ENCODE results near the gene TNC. TPM values are rescaled to one million over a fixed set of nuclear protein-coding genes. Genes with fewer than 3 reads are reported as not detected.

Gene TNC
- total and polyA plus RNA-seq, 5 donors from 2014 or later, result not detected

DNA sequence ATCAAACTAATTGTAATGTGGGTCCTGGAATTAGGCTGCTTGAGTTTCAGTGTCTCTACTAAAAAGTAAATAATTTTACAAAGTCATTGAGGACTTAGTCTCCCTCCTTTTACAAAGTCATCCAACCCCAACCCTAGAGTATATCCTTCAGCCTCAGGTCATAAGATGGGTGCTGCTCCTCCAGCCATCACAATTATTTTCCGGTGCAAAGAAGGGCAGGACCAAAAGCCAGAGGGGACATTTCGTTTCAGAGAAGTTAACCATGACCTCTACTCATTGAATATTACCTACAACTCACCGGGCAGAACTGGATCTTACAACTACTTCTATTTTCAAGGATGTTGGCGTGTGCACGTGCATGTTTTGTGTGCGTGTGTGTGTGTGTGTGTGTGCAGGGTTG lies 127.1 kb downstream of the TNC start:
- Histone ChIP-seq H3K27me3 (ENCODE audit: control insufficient read depth, insufficient read depth, low read length) (no peaks in the 10 kb centered on the region), H3K27ac (ENCODE audit: insufficient read depth, low read length, poor library complexity, severe bottlenecking) (no peak overlapping the region), H3K4me1 (ENCODE audit: control insufficient read depth, insufficient read depth, low read length, poor library complexity, severe bottlenecking) (peaks cover 7% of the 10 kb centered on the region), H3K36me3 (ENCODE audit: control insufficient read depth, insufficient read depth, low read length) (no peaks in the 10 kb centered on the region), H3K4me3 (ENCODE audit: low read depth, low read length) (no peak overlapping the region), H3K9me3 (ENCODE audit: control insufficient read depth in 2 of 2, low read length in 2 of 2) (no peaks in the 10 kb centered on the region)
- Mint-ChIP-seq H3K36me3 (no peaks in the 10 kb centered on the region), H3K27ac (peak overlapping the region in 1 of 3 donors; percentile 40), H3K4me1 (peaks cover 6 to 16% (median 10%) of the 10 kb centered on the region in 4 donors), H3K9me3 (peaks cover 0 to 2% (median 0%) of the 10 kb centered on the region in 7 donors), H3K27me3 (peaks cover 12% of the 10 kb centered on the region), H3K4me3 (no peak overlapping the region)
- ATAC-seq (ENCODE audit: low read depth in 2 of 2) (no peak), DNase-seq (no peak)

DNA sequence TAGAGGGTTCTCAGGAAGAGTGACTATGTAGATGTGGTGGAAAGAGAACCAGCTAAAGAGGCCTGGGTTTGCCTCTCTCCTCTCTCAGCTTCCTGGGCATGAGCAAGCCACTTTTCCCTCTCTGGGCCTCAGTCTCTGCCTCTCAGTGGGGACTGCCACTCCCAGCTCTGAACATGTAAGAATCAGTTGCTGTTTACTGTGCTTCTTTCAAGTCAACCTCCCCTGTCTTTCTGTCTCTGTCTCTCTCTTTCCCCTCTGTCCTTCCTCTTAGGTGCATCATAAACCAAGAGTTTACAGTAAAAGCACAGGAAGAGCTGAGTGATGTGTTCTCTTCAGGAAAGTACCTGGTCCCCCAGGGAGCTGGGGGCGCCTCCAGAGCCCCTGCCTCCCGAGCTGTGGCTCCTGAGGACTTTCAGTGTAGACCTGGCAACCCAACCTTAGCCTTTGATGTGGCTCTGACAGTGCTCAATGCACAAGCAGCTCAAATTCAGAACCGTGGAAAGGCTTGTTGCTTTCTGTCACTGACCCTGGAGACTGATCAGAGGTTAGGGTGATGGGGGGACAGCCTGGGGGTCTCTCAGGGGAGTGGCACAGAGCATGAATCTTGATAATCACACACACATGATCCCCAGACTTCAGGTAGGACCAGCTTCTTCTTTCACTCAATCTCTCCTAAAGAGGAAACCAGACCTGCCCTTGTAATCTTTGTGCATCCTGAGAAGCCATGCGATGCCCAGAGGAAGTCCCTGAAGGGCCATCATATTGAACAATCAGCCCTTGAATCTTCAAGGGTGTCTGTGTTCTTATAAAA lies 128.2 kb downstream of the TNC start:
- Histone ChIP-seq H3K36me3 (ENCODE audit: control insufficient read depth, insufficient read depth, low read length) (no peaks in the 10 kb centered on the region), H3K27ac (ENCODE audit: insufficient read depth, low read length, poor library complexity, severe bottlenecking) (no peak overlapping the region), H3K4me1 (ENCODE audit: control insufficient read depth, insufficient read depth, low read length, poor library complexity, severe bottlenecking) (peaks cover 7% of the 10 kb centered on the region), H3K9me3 (ENCODE audit: control insufficient read depth in 2 of 2, low read length in 2 of 2) (no peaks in the 10 kb centered on the region), H3K4me3 (ENCODE audit: low read depth, low read length) (peak overlapping the region; percentile 1), H3K27me3 (ENCODE audit: control insufficient read depth, insufficient read depth, low read length) (no peaks in the 10 kb centered on the region)
- Mint-ChIP-seq H3K36me3 (no peaks in the 10 kb centered on the region), H3K27ac (peak overlapping the region; percentile 21 to 72 (median 33)), H3K27me3 (peaks cover 18% of the 10 kb centered on the region), H3K4me3 (peak overlapping the region in 2 of 4 donors; percentile 15 to 58), H3K4me1 (peaks cover 6 to 16% (median 10%) of the 10 kb centered on the region in 4 donors), H3K9me3 (peaks cover 0 to 2% (median 0%) of the 10 kb centered on the region in 7 donors)
- ATAC-seq (ENCODE audit: low read depth in 2 of 2) (peak; percentile 41 to 50), DNase-seq (peak in 1 of 3 donors; percentile 18)

DNA sequence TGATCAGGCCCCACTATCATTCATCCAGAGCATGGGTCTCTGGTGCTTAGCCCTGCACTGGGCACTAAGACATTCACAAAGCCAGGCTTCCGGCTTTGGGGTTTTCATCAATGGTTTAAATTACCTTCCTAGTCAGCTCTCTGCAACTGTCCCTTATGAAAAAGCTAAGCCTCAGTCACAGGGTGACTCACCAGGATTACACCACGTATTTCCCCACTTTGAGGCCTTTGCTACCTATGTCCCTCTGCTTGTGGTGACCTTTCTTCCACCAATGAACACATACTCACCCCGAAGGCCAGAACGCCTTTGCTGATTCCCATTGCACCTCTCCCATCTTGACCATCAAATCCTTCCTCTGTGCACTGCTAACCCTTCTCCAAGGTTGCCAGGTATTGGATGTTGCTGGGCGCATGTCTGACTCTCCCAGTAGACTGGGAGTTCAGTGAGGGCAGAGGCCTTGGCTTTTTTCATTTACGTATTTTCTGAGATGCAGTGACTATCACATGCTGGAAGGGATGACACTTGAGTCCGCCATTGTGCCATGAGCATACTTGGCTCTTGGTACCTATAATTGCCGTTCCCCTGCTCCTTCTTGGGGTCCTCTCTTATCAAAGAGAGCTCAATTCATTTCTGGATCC lies 128.9 kb downstream of the TNC start:
- Mint-ChIP-seq H3K9me3 (peaks cover 0 to 2% (median 0%) of the 10 kb centered on the region in 7 donors), H3K4me1 (peaks cover 6 to 16% (median 10%) of the 10 kb centered on the region in 4 donors), H3K27me3 (peaks cover 18% of the 10 kb centered on the region), H3K27ac (peak overlapping the region in 2 of 3 donors; percentile 21 to 33), H3K36me3 (no peaks in the 10 kb centered on the region), H3K4me3 (no peak overlapping the region)
- no peaks in the 10 kb centered on the region for H3K36me3 ChIP-seq (ENCODE audit: control insufficient read depth, insufficient read depth, low read length)
- no peaks in the 10 kb centered on the region for H3K9me3 ChIP-seq (ENCODE audit: control insufficient read depth in 2 of 2, low read length in 2 of 2)
- no peaks in the 10 kb centered on the region for H3K27me3 ChIP-seq (ENCODE audit: control insufficient read depth, insufficient read depth, low read length)
- H3K4me1 ChIP-seq (ENCODE audit: control insufficient read depth, insufficient read depth, low read length, poor library complexity, severe bottlenecking), result peaks cover 7% of the 10 kb centered on the region
- no peak overlapping the region for H3K4me3 ChIP-seq (ENCODE audit: low read depth, low read length)
- DNase-seq (no peak), ATAC-seq (ENCODE audit: low read depth in 2 of 2) (no peak)
- no peak overlapping the region for H3K27ac ChIP-seq (ENCODE audit: insufficient read depth, low read length, poor library complexity, severe bottlenecking)

DNA sequence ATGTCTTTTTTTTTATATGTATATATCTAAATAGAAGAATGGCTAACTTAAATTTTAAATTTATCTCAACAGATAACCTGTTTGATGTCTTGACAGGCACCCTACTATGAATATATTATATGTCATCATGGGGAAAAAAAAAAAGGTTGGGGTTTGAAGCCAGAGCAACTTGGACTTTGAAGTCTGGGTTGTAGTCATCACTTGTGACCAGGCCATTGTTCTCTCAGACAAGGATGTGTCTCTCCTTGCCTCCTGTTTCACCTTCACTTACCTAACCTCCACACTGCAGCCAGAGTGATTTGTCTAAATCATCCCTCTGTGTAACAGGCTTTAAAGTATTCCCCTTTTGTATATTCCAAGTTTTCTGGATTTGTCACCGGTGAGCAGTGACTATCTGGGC lies 130.8 kb downstream of the TNC start:
- H3K27me3 Mint-ChIP-seq, result peaks cover 26% of the 10 kb centered on the region
- no peak overlapping the region for H3K4me3 Mint-ChIP-seq
- Histone ChIP-seq H3K9me3 (ENCODE audit: control insufficient read depth in 2 of 2, low read length in 2 of 2) (no peaks in the 10 kb centered on the region), H3K4me3 (ENCODE audit: low read depth, low read length) (no peak overlapping the region), H3K27me3 (ENCODE audit: control insufficient read depth, insufficient read depth, low read length) (peaks cover 2% of the 10 kb centered on the region), H3K36me3 (ENCODE audit: control insufficient read depth, insufficient read depth, low read length) (no peaks in the 10 kb centered on the region), H3K4me1 (ENCODE audit: control insufficient read depth, insufficient read depth, low read length, poor library complexity, severe bottlenecking) (peaks cover 7% of the 10 kb centered on the region), H3K27ac (ENCODE audit: insufficient read depth, low read length, poor library complexity, severe bottlenecking) (no peak overlapping the region)
- H3K9me3 Mint-ChIP-seq, result no peaks in the 10 kb centered on the region
- no peaks in the 10 kb centered on the region for H3K36me3 Mint-ChIP-seq
- no peak overlapping the region for H3K27ac Mint-ChIP-seq
- DNase-seq (no peak), ATAC-seq (ENCODE audit: low read depth in 2 of 2) (no peak)
- H3K4me1 Mint-ChIP-seq, result peaks cover 6 to 16% (median 10%) of the 10 kb centered on the region in 4 donors

DNA sequence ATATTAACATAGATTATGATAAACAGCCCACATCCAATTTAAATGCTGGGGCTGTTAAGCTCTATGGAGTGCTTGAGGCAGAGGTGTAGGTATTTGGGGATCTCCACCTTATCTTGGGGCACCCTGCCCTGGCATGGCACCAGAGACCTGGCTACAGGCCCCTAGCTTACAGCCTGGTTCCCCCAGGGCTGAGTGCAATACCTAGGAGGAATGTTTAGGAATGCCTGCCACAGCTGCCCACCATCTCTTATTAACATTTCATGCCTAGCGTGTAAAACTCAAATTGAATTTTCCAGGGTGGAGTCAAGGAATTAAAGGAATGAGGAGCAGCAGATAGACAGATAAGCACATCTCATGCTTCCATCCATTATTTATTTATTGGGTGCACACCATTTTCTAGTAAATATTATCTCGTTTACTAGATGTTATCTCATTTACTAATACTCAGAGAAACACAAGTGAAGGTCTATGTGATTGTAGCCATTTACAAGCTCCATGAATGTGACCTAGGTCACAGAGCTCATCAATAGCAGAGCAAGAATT lies 131.9 kb downstream of the TNC start:
- H3K36me3 Mint-ChIP-seq, result no peaks in the 10 kb centered on the region
- ATAC-seq (ENCODE audit: low read depth in 2 of 2) (no peak), DNase-seq (no peak)
- no peaks in the 10 kb centered on the region for H3K36me3 ChIP-seq (ENCODE audit: control insufficient read depth, insufficient read depth, low read length)
- H3K4me1 ChIP-seq (ENCODE audit: control insufficient read depth, insufficient read depth, low read length, poor library complexity, severe bottlenecking), result peaks cover 7% of the 10 kb centered on the region
- no peak overlapping the region for H3K4me3 Mint-ChIP-seq
- no peaks in the 10 kb centered on the region for H3K9me3 Mint-ChIP-seq
- peaks cover 6 to 16% (median 10%) of the 10 kb centered on the region in 4 donors for H3K4me1 Mint-ChIP-seq
- no peaks in the 10 kb centered on the region for H3K9me3 ChIP-seq (ENCODE audit: control insufficient read depth in 2 of 2, low read length in 2 of 2)
- H3K4me3 ChIP-seq (ENCODE audit: low read depth, low read length), result no peak overlapping the region
- H3K27ac Mint-ChIP-seq, result no peak overlapping the region
- H3K27ac ChIP-seq (ENCODE audit: insufficient read depth, low read length, poor library complexity, severe bottlenecking), result no peak overlapping the region
- H3K27me3 Mint-ChIP-seq, result peaks cover 32% of the 10 kb centered on the region
- peaks cover 2% of the 10 kb centered on the region for H3K27me3 ChIP-seq (ENCODE audit: control insufficient read depth, insufficient read depth, low read length)

DNA sequence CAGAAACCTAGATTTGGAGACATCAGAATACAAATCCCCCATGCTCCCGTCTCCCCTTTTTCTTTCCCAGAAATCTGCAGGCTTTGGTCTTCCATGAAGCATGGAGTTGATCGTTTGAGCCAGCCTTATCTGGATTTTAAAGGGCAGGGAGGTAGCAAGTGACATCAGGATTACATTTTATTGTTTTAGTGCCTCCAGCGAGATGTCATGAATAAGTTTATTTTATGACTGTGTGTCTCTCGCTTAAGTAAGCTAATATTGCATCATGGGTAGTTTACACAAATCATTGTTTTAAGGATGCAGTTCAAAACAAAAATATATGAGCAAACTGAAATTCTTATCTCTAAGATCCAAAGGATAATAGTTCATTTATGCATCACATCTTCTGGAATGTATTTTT lies 136.9 kb downstream of the TNC start:
- Histone ChIP-seq H3K27me3 (ENCODE audit: control insufficient read depth, insufficient read depth, low read length) (peaks cover 2% of the 10 kb centered on the region), H3K4me1 (ENCODE audit: control insufficient read depth, insufficient read depth, low read length, poor library complexity, severe bottlenecking) (no peaks in the 10 kb centered on the region), H3K36me3 (ENCODE audit: control insufficient read depth, insufficient read depth, low read length) (no peaks in the 10 kb centered on the region), H3K9me3 (ENCODE audit: control insufficient read depth in 2 of 2, low read length in 2 of 2) (no peaks in the 10 kb centered on the region), H3K27ac (ENCODE audit: insufficient read depth, low read length, poor library complexity, severe bottlenecking) (no peak overlapping the region), H3K4me3 (ENCODE audit: low read depth, low read length) (no peak overlapping the region)
- peaks cover 0 to 6% (median 1%) of the 10 kb centered on the region in 7 donors for H3K9me3 Mint-ChIP-seq
- DNase-seq (no peak), ATAC-seq (ENCODE audit: low read depth in 2 of 2) (no peak)
- peaks cover 32% of the 10 kb centered on the region for H3K27me3 Mint-ChIP-seq
- peaks cover 6% of the 10 kb centered on the region for H3K36me3 Mint-ChIP-seq
- no peaks in the 10 kb centered on the region for H3K4me1 Mint-ChIP-seq
- no peak overlapping the region for H3K27ac Mint-ChIP-seq
- H3K4me3 Mint-ChIP-seq, result no peak overlapping the region

DNA sequence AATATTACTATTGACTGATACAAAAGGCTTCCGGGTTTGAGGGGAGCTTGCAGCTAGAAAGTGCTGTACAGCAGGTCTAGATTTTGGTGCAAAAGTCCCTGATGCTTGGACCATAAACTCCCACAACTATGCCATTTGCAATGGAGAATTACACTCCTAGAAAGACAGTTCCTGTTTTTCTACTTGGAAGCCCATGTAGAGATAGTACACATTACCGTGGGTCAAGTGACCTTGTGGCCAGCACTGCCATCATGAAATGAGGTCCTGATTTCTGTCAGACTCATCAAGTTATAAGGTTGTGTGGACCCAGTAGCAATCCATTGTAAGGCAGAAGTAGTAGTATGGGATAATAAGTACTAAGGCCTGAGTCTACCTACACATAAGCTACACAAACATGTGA lies 144.7 kb downstream of the TNC start:
- peaks cover 11% of the 10 kb centered on the region for H3K27me3 Mint-ChIP-seq
- peaks cover 0 to 6% (median 3%) of the 10 kb centered on the region in 4 donors for H3K4me1 Mint-ChIP-seq
- Histone ChIP-seq H3K27me3 (ENCODE audit: control insufficient read depth, insufficient read depth, low read length) (no peaks in the 10 kb centered on the region), H3K4me1 (ENCODE audit: control insufficient read depth, insufficient read depth, low read length, poor library complexity, severe bottlenecking) (no peaks in the 10 kb centered on the region), H3K4me3 (ENCODE audit: low read depth, low read length) (no peak overlapping the region), H3K9me3 (ENCODE audit: control insufficient read depth in 2 of 2, low read length in 2 of 2) (no peaks in the 10 kb centered on the region), H3K36me3 (ENCODE audit: control insufficient read depth, insufficient read depth, low read length) (no peaks in the 10 kb centered on the region), H3K27ac (ENCODE audit: insufficient read depth, low read length, poor library complexity, severe bottlenecking) (no peak overlapping the region)
- no peaks in the 10 kb centered on the region for H3K36me3 Mint-ChIP-seq
- ATAC-seq (ENCODE audit: low read depth in 2 of 2) (no peak), DNase-seq (no peak)
- H3K4me3 Mint-ChIP-seq, result no peak overlapping the region
- H3K27ac Mint-ChIP-seq, result no peak overlapping the region
- H3K9me3 Mint-ChIP-seq, result peaks cover 0 to 6% (median 0%) of the 10 kb centered on the region in 7 donors

Data from CD4-positive, CD25-positive, alpha-beta regulatory T cell (primary cell).